ENCODE results near the gene SYNDIG1. TPM values are rescaled to one million over a fixed set of nuclear protein-coding genes. Genes with fewer than 3 reads are reported as not detected.

Gene SYNDIG1
- total and polyA plus RNA-seq, 4 donors, result 0.20 to 5.0 (median 0.63) TPM

DNA sequence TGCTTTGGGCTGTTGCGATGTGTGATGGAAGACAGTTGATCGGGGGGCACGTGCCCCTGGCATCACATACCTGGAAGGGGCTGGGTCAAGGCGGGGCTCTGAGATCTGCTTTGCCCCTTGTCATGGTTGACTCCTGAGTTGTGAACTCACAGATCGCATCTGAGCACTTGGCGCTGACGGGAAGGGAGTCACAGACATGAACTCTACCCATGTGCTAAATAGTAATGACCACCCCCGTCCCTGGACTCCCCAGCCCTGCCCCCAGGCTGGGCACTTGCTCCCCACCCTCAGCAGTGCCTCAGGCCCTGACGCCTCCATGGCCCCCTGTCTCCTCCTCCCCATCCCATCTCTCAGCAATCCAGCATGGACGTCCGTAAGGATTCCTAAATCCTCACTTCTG is 107.0 kb downstream of the SYNDIG1 start:
- Histone ChIP-seq H3K27me3 (ENCODE audit: control insufficient read depth in 3 of 3, insufficient read depth in 3 of 3, low read length in 2 of 3) (no peaks in the 10 kb centered on the region), H3K9me3 (ENCODE audit: control insufficient read depth in 4 of 4, insufficient read depth in 3 of 4, low read length in 3 of 4) (peaks cover 0 to 2% (median 0%) of the 10 kb centered on the region in 4 donors), H3K36me3 (ENCODE audit: control insufficient read depth in 4 of 4, insufficient read depth in 4 of 4, low read length in 4 of 4) (no peaks in the 10 kb centered on the region), H3K27ac (ENCODE audit: low read depth in 1 of 2, low read length in 1 of 2) (no peak overlapping the region), H3K4me1 (ENCODE audit: control insufficient read depth in 5 of 5, insufficient read depth in 5 of 5, low read length in 5 of 5) (no peaks in the 10 kb centered on the region), H3K9ac (ENCODE audit: insufficient read depth in 1 of 2, low read length in 2 of 2) (no peak overlapping the region), H3K4me3 (no peak overlapping the region)
- no peak for TF ChIP-seq CTCF (IDR thresholded peaks at IDR 0.05; ENCODE audit: control extremely low read depth, extremely low read depth)
- ATAC-seq (ENCODE audit: insufficient read depth, low FRiP score) (no peak), DNase-seq (no peak)
- WGBS, 2 donors, result 88 to 92% methylated on average over 11 of the region's 11 CpGs

DNA sequence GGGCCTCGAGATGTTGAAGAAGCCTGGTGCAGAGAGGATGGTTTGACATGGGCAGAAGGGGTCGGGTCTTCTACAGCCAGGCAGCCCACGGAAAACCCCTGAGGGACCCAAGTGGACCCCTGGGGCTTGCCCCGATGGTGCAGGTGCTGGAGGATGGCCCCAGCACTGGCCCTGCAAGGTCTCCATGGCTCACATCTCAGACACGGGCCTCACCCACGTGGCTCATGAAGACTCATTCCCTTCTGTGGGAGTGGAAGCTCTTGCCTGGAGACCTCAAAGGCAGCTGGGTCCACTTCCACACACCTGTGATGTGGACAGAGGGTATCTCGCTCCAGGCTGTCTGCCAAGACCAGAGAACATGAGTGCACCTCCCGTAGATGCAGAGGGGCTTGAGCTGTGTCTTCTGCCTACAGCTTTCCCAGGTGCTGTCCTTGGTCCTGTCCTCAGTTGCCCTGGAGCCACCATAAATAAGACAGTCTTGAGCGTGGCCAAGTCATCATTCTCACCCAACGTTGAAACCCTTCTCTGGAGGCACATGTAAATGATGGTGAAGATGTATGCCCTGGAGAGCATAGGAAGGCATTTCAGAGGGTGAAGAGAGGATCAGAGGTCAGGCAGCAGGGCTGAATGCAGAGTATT is 108.0 kb downstream of the SYNDIG1 start:
- Histone ChIP-seq H3K27ac (ENCODE audit: low read depth in 1 of 2, low read length in 1 of 2) (no peak overlapping the region), H3K9ac (ENCODE audit: insufficient read depth in 1 of 2, low read length in 2 of 2) (no peak overlapping the region), H3K36me3 (ENCODE audit: control insufficient read depth in 4 of 4, insufficient read depth in 4 of 4, low read length in 4 of 4) (peaks cover 0 to 3% (median 0%) of the 10 kb centered on the region in 4 donors), H3K27me3 (ENCODE audit: control insufficient read depth in 3 of 3, insufficient read depth in 3 of 3, low read length in 2 of 3) (no peaks in the 10 kb centered on the region), H3K9me3 (ENCODE audit: control insufficient read depth in 4 of 4, insufficient read depth in 3 of 4, low read length in 3 of 4) (peaks cover 0 to 2% (median 0%) of the 10 kb centered on the region in 4 donors), H3K4me1 (ENCODE audit: control insufficient read depth in 5 of 5, insufficient read depth in 5 of 5, low read length in 5 of 5) (no peaks in the 10 kb centered on the region), H3K4me3 (no peak overlapping the region)
- TF ChIP-seq CTCF (IDR thresholded peaks at IDR 0.05; ENCODE audit: control extremely low read depth, extremely low read depth), result no peak
- 76 to 91% methylated on average over 10 of the region's 10 CpGs for WGBS, 2 donors
- DNase-seq (peak in 1 of 3 donors; percentile 6), ATAC-seq (ENCODE audit: insufficient read depth, low FRiP score) (no peak)

DNA sequence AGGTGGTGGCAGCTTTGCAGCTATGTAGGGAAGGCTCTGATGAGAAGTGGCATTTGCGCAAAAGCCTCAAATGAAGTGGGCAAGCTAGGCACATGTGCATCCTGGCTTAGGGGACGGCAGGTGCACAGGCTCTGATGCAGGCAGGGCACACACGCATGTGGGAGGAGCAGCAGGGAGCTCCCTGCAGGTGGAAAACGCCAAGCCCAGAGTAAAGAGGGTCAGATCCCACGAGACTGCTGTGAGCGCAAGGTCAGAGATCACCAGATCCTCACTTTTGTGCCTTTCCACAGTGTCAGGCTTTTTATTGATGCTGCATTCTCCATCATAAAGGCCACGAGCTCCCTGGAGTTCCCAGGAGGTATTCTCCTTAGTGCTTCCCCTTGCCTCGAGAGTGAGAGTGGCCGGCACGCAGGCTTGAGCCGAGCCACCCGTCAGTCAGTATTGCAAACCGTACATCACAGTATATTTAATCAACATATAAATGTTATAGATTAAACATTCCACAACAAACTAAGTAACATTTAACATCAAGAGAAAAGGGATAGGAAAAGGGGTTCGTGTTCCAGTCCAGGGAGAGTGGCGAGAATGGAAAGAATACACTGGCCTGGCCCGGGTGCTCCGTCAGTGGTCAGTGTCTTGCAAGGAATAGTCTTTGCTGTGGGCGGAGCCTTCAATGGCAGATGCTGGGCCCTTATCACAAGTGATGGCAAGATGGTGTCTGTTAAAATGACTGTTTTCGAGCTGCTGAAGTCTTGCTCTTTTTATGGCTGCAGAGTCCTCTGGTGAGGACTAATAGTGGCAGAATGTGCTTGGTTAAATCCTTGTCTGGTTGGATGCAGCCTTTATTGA is 109.4 kb downstream of the SYNDIG1 start:
- DNase-seq, result no peak
- no peak overlapping the region for H3K4me3 ChIP-seq
- WGBS, 2 donors, result 73 to 88% methylated on average over 19 of the region's 19 CpGs

More for the DNA sequence above, 109.4 kb downstream of the SYNDIG1 start:
- Histone ChIP-seq H3K4me1 (ENCODE audit: control insufficient read depth in 5 of 5, insufficient read depth in 5 of 5, low read length in 5 of 5) (peaks cover 0 to 6% (median 0%) of the 10 kb centered on the region in 5 donors), H3K9ac (ENCODE audit: insufficient read depth in 1 of 2, low read length in 2 of 2) (no peak overlapping the region), H3K27ac (ENCODE audit: low read depth in 1 of 2, low read length in 1 of 2) (no peak overlapping the region), H3K36me3 (ENCODE audit: control insufficient read depth in 4 of 4, insufficient read depth in 4 of 4, low read length in 4 of 4) (peaks cover 0 to 3% (median 0%) of the 10 kb centered on the region in 4 donors), H3K9me3 (ENCODE audit: control insufficient read depth in 4 of 4, insufficient read depth in 3 of 4, low read length in 3 of 4) (peaks cover 0 to 2% (median 0%) of the 10 kb centered on the region in 4 donors), H3K27me3 (ENCODE audit: control insufficient read depth in 3 of 3, insufficient read depth in 3 of 3, low read length in 2 of 3) (no peaks in the 10 kb centered on the region)
- no peak for ATAC-seq (ENCODE audit: insufficient read depth, low FRiP score)
- no peak for TF ChIP-seq CTCF (IDR thresholded peaks at IDR 0.05; ENCODE audit: control extremely low read depth, extremely low read depth)

All from lung (tissue), 12 donors.